Measurements from ENCODE around the gene AFM.

Gene AFM

GRCh38 chr4:73437558-73437956 is 44.0 kb upstream of the AFM start:
- H3K27ac ChIP-seq, result no peak overlapping the region
- TF ChIP-seq CTCF (conservative IDR thresholded peaks at IDR 0.05), result no peak

GRCh38 chr4:73438048-73438447 is 43.5 kb upstream of the AFM start:
- no peak overlapping the region for H3K27ac ChIP-seq
- TF ChIP-seq CTCF (conservative IDR thresholded peaks at IDR 0.05), result no peak

GRCh38 chr4:73438582-73439215 is 42.8 kb upstream of the AFM start:
- no peak overlapping the region for H3K27ac ChIP-seq
- no peak for TF ChIP-seq CTCF (conservative IDR thresholded peaks at IDR 0.05)

GRCh38 chr4:73439445-73439844 is 42.1 kb upstream of the AFM start:
- peak overlapping the region; percentile 93; the same call in 1 of the 2 replicates for H3K27ac ChIP-seq
- TF ChIP-seq CTCF (conservative IDR thresholded peaks at IDR 0.05), result no peak

GRCh38 chr4:73439991-73440390 is 41.6 kb upstream of the AFM start:
- TF ChIP-seq CTCF (conservative IDR thresholded peaks at IDR 0.05), result no peak
- peak overlapping the region; percentile 93 for H3K27ac ChIP-seq

- no peak for TF ChIP-seq CTCF (conservative IDR thresholded peaks at IDR 0.05)
- peak overlapping the region; percentile 93 for H3K27ac ChIP-seq
Measured at GRCh38 chr4:73440653-73441052, 40.9 kb upstream of the AFM start.

- TF ChIP-seq CTCF (conservative IDR thresholded peaks at IDR 0.05), result no peak
- peak overlapping the region; percentile 93 for H3K27ac ChIP-seq
Measured at GRCh38 chr4:73442275-73442674, 39.3 kb upstream of the AFM start.
